GM21528 (cell line): ENCODE measurements around the gene PRR27.
"Not testable (repeated sequence)": the region's sequence is repeated elsewhere in the genome, so short reads cannot be mapped to it uniquely, and the experiment has no call there.

Experiments
- ATAC-seq: cut with Tn5 transposase; IDR thresholded peaks from one replicate; pipeline ENCODE4 v1.9.1; 2021; ENCODE audit warnings: mild to moderate bottlenecking, moderate library complexity; ENCODE audit not compliant: unreplicated experiment, low FRiP score

PRR27 gene

DNA sequence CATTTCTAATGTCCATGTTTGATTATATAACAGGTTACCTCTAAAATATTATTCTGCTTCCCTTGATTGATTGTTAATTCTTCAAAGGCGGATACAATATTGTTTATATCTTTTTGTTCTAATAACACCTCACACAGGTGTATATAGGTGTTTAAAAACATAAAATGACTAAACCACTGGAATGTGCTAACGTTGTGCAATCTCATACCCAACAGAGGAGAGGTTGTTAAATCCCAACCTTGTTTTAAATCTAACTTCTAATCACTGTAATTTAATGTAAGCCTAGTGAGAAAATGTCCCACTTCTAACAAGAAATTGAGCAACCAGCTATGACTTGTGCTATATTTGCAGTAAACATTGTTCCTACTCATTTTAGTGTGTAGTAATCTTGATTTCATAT, 42.8 kb downstream of the PRR27 start:
- ATAC-seq: no peak

DNA sequence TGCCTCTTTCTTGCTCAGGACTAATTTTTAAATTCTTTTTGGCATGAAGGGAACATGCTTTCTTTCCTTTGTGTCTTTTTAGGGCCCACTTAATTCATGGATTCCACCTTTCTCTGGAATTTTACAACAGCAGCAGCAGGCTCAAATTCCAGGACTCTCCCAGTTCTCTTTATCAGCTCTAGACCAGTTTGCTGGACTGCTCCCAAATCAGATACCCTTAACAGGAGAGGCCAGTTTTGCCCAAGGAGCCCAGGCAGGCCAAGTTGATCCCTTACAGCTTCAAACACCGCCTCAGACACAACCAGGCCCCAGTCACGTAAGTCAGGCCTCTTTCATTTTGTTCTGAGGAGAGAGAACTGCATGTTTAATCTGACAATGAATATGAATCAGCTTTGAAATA, 43.8 kb downstream of the PRR27 start:
- no peak for ATAC-seq

- no peak for ATAC-seq
Observed at GRCh38 chr4:70203601-70204000, 49.6 kb downstream of the PRR27 start.

DNA sequence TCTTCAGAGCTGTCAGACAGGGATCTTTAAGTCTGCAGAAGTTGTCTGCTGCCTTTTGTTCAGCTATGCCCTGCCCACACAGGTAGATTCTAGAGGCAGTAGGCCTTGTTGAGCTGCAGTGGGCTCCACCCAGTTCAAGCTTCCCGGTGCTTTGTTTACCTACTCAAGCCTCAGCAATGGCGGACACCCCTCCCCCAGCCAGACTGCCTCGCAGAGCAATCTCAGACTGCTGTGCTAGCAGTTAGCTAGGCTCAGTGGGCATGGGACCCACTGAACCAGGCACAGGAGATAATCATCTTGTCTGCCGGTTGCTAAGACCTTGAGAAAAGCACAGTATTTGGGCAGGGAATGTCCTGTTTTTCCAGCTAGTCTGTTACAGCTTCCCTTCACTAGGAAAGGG, 58.7 kb downstream of the PRR27 start:
- not testable (repeated sequence) for ATAC-seq
